HG03520 (cell line): Measurements from ENCODE around the gene WBP1.
"Not testable (repeated sequence)": the region's sequence is repeated elsewhere in the genome, so short reads cannot be mapped to it uniquely, and the experiment has no call there.

Source experiments
- ATAC-seq: cut with Tn5 transposase; IDR thresholded peaks from one replicate; pipeline ENCODE4 v1.9.1; 2021; ENCODE audit warnings: mild to moderate bottlenecking, moderate library complexity; ENCODE audit not compliant: unreplicated experiment

The WBP1 gene

GRCh38 chr2:74448771-74449170 is 9.5 kb upstream of the WBP1 start:
- ATAC-seq, result no peak

- no peak for ATAC-seq
Measured at GRCh38 chr2:74450570-74451190, 7.6 kb upstream of the WBP1 start.

GRCh38 chr2:74454654-74455511 is 3.4 kb upstream of the WBP1 start, which contains the start of gene INO80B:
INO80B (plus strand) TSS chr2:74455087; CDS start chr2:74455117, 30 bp downstream.
- peak; percentile 34 for ATAC-seq

GRCh38 chr2:74457129-74457548 is 1.1 kb upstream of the WBP1 start:
- no peak for ATAC-seq

GRCh38 chr2:74457549-74458131 is 598 bp upstream of the WBP1 start:
- ATAC-seq, result peak; percentile 29

GRCh38 chr2:74458938-74459363 is 713 bp downstream of the WBP1 start:
- ATAC-seq, result no peak

GRCh38 chr2:74459503-74460118 is 1.4 kb downstream of the WBP1 start:
- ATAC-seq, result not testable (repeated sequence)

- ATAC-seq, result not testable (repeated sequence)
Measured at GRCh38 chr2:74460187-74460586, 1.9 kb downstream of the WBP1 start.

- no peak for ATAC-seq
Measured at GRCh38 chr2:74461187-74462053, 3.2 kb downstream of the WBP1 start.

- no peak for ATAC-seq
Measured at GRCh38 chr2:74462054-74462785, 4.0 kb downstream of the WBP1 start.

- no peak for ATAC-seq
Measured at GRCh38 chr2:74462786-74463105, 4.5 kb downstream of the WBP1 start.

GRCh38 chr2:74464406-74464805 is 6.2 kb downstream of the WBP1 start:
- no peak for ATAC-seq

GRCh38 chr2:74470742-74471141 is 12.5 kb downstream of the WBP1 start:
- ATAC-seq, result not testable (repeated sequence)

- ATAC-seq, result no peak
Measured at GRCh38 chr2:74471332-74472065, 13.3 kb downstream of the WBP1 start.

GRCh38 chr2:74472086-74472944 is 14.1 kb downstream of the WBP1 start, which contains the start of gene MRPL53:
MRPL53 (minus strand) TSS chr2:74472680; CDS start chr2:74472660, 20 bp downstream.
- ATAC-seq, result peak; percentile 61

GRCh38 chr2:74472945-74473258 is 14.7 kb downstream of the WBP1 start:
- peak; percentile 4 for ATAC-seq

- no peak for ATAC-seq
Measured at GRCh38 chr2:74474481-74474880, 16.2 kb downstream of the WBP1 start.

GRCh38 chr2:74474899-74475298 is 16.7 kb downstream of the WBP1 start:
- ATAC-seq, result no peak
